Endometrium (tissue), 2 donors: ENCODE measurements around the gene KLHL41.
A peak's percentile ranks its signal among the peaks of the same experiment; 100 is the strongest.
"Not testable (repeated sequence)": the region's sequence is repeated elsewhere in the genome, so short reads cannot be mapped to it uniquely, and the experiment has no call there.

ENCODE experiments used
- FAIRE-seq: peaks from 2 replicates; lab custom pipeline; 2012; peaks lifted over from hg19 to GRCh38; lab: Jason Lieb, UNC
- donor health status: control.
- donor health status: control.

Gene KLHL41

GRCh38 chr2:169573160-169573973, 63.9 kb downstream of the KLHL41 start, which contains the start of gene FASTKD1:
FASTKD1 (minus strand) TSS chr2:169573865; CDS start chr2:169572029, 1,836 bp downstream.
- no peak for FAIRE-seq

GRCh38 chr2:169573974-169574299, 64.4 kb downstream of the KLHL41 start:
- peak; percentile 78 for FAIRE-seq

GRCh38 chr2:169574539-169574938, 65.0 kb downstream of the KLHL41 start:
- FAIRE-seq: not testable (repeated sequence)

DNA sequence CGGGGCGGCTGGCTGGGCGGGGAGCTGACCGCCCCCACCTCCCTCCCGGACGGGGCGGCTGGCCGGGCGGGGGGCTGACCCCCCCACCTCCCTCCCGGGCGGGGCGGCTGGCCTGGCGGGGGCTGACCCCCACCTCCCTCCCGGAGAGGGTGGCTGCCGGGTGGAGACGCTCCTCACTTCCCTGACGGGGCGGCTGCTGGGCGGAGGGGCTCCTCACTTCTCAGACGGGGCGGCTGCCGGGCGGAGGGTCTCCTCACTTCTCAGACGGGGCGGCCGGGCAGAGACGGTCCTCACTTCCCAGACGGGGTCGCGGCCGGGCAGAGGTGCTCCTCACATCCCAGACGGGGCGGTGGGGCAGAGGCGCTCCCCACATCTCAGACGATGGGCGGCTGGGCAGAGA, 65.8 kb downstream of the KLHL41 start:
- not testable (repeated sequence) for FAIRE-seq
